Liver (tissue), 3 donors: ENCODE data around the gene NAV2.

Experiments
- FOXA1 ChIP-seq: IDR thresholded peaks from 2 replicates; pipeline ENCODE4 v1.6.1; 2016; ENCODE audit warnings: antibody characterized with exemption
- GABPA ChIP-seq, 2 donors: IDR thresholded peaks in 1 of 2; conservative IDR thresholded peaks in 1 of 2; 2 replicates each; pipeline ENCODE4 v1.6.1; 2016; ENCODE audit warnings: antibody characterized with exemption in 2 of 2, mild to moderate bottlenecking in 1 of 2, moderate library complexity in 1 of 2
- JUND ChIP-seq, 2 donors: IDR thresholded peaks; 2 replicates each; pipeline ENCODE4 v1.6.1; 2016; ENCODE audit warnings: antibody characterized with exemption in 2 of 2
- RAD21 ChIP-seq, 2 donors: IDR thresholded peaks; 2 replicates each; pipeline ENCODE4 v1.6.1; 2016; ENCODE audit warnings: antibody characterized with exemption in 2 of 2, mild to moderate bottlenecking in 2 of 2
- RXRA ChIP-seq, 2 donors: IDR thresholded peaks; 2 replicates each; pipeline ENCODE4 v1.6.1; 2017 to 2018; ENCODE audit warnings: antibody characterized with exemption in 2 of 2, mild to moderate bottlenecking in 1 of 2
- SP1 ChIP-seq: IDR thresholded peaks from 2 replicates; pipeline ENCODE4 v1.6.1; 2018; ENCODE audit warnings: antibody characterized with exemption, mild to moderate bottlenecking
- TAF1 ChIP-seq: conservative IDR thresholded peaks from 2 replicates; pipeline ENCODE4 v1.6.1; 2016; ENCODE audit warnings: antibody characterized with exemption, mild to moderate bottlenecking
- YY1 ChIP-seq: IDR thresholded peaks from 2 replicates; pipeline ENCODE4 v1.6.1; 2016; ENCODE audit warnings: antibody characterized with exemption, mild to moderate bottlenecking
- TF ChIP-seq, protein P1 (sequence below): IDR thresholded peaks from 2 replicates; pipeline ENCODE4 v1.6.1; 2016; ENCODE audit warnings: antibody characterized with exemption
- TF ChIP-seq, protein P2 (sequence below): fragments of 150-350 bp; IDR thresholded peaks from 2 replicates; pipeline ENCODE4 v1.5.1; 2017; ENCODE audit warnings: improper control_type of control experiment, low read depth, low read length; ENCODE audit not compliant: missing input control
- TF ChIP-seq, protein P3 (sequence below): IDR thresholded peaks from 2 replicates; pipeline ENCODE4 v1.6.1; 2016; ENCODE audit warnings: antibody characterized with exemption, mild to moderate bottlenecking
- TF ChIP-seq, protein P4 (sequence below): IDR thresholded peaks from 2 replicates; pipeline ENCODE4 v1.6.1; 2016; ENCODE audit warnings: antibody characterized with exemption
- TF ChIP-seq, protein P5 (sequence below): IDR thresholded peaks from 2 replicates; pipeline ENCODE4 v1.6.1; 2016; ENCODE audit warnings: antibody characterized with exemption
- donor health status: healthy.
- donor health status: healthy.

DNA sequence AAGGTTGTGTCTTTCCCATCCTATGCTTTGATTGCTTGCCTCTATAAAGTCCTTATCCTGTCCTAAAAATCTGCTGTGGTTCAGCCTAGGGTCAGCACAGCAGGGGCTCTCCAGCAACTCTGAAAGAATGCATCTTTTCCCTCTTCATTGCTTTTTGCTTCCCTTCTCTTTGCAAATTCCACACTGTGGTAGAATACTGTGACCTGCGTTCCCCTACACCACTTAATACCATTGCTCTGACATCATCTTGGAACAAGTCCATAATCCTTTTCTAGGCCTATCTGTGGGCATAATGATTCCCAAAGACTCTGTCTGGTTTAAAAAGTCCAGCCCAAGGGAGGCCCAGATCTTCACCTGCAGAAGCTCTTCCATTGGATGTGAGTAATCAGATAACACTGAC lies 177.7 kb downstream of the NAV2 start:
- TF ChIP-seq YY1 (no peak), GABPA (IDR thresholded peaks at IDR 0.05 in 1 of 2, conservative IDR thresholded peaks at IDR 0.05 in 1 of 2) (no peak), JUND (IDR thresholded peaks at IDR 0.05) (no peak), RXRA (IDR thresholded peaks at IDR 0.05) (no peak), RAD21 (IDR thresholded peaks at IDR 0.05) (no peak), TAF1 (no peak), SP1 (no peak), FOXA1 (no peak)
- TF ChIP-seq, protein P1, sequence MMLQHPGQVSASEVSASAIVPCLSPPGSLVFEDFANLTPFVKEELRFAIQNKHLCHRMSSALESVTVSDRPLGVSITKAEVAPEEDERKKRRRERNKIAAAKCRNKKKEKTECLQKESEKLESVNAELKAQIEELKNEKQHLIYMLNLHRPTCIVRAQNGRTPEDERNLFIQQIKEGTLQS = no peak
- TF ChIP-seq, protein P2, sequence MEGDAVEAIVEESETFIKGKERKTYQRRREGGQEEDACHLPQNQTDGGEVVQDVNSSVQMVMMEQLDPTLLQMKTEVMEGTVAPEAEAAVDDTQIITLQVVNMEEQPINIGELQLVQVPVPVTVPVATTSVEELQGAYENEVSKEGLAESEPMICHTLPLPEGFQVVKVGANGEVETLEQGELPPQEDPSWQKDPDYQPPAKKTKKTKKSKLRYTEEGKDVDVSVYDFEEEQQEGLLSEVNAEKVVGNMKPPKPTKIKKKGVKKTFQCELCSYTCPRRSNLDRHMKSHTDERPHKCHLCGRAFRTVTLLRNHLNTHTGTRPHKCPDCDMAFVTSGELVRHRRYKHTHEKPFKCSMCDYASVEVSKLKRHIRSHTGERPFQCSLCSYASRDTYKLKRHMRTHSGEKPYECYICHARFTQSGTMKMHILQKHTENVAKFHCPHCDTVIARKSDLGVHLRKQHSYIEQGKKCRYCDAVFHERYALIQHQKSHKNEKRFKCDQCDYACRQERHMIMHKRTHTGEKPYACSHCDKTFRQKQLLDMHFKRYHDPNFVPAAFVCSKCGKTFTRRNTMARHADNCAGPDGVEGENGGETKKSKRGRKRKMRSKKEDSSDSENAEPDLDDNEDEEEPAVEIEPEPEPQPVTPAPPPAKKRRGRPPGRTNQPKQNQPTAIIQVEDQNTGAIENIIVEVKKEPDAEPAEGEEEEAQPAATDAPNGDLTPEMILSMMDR = no peak
- TF ChIP-seq, protein P3, sequence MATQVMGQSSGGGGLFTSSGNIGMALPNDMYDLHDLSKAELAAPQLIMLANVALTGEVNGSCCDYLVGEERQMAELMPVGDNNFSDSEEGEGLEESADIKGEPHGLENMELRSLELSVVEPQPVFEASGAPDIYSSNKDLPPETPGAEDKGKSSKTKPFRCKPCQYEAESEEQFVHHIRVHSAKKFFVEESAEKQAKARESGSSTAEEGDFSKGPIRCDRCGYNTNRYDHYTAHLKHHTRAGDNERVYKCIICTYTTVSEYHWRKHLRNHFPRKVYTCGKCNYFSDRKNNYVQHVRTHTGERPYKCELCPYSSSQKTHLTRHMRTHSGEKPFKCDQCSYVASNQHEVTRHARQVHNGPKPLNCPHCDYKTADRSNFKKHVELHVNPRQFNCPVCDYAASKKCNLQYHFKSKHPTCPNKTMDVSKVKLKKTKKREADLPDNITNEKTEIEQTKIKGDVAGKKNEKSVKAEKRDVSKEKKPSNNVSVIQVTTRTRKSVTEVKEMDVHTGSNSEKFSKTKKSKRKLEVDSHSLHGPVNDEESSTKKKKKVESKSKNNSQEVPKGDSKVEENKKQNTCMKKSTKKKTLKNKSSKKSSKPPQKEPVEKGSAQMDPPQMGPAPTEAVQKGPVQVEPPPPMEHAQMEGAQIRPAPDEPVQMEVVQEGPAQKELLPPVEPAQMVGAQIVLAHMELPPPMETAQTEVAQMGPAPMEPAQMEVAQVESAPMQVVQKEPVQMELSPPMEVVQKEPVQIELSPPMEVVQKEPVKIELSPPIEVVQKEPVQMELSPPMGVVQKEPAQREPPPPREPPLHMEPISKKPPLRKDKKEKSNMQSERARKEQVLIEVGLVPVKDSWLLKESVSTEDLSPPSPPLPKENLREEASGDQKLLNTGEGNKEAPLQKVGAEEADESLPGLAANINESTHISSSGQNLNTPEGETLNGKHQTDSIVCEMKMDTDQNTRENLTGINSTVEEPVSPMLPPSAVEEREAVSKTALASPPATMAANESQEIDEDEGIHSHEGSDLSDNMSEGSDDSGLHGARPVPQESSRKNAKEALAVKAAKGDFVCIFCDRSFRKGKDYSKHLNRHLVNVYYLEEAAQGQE = no peak
- TF ChIP-seq, protein P4, sequence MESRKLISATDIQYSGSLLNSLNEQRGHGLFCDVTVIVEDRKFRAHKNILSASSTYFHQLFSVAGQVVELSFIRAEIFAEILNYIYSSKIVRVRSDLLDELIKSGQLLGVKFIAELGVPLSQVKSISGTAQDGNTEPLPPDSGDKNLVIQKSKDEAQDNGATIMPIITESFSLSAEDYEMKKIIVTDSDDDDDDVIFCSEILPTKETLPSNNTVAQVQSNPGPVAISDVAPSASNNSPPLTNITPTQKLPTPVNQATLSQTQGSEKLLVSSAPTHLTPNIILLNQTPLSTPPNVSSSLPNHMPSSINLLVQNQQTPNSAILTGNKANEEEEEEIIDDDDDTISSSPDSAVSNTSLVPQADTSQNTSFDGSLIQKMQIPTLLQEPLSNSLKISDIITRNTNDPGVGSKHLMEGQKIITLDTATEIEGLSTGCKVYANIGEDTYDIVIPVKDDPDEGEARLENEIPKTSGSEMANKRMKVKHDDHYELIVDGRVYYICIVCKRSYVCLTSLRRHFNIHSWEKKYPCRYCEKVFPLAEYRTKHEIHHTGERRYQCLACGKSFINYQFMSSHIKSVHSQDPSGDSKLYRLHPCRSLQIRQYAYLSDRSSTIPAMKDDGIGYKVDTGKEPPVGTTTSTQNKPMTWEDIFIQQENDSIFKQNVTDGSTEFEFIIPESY = no peak
- TF ChIP-seq, protein P5, sequence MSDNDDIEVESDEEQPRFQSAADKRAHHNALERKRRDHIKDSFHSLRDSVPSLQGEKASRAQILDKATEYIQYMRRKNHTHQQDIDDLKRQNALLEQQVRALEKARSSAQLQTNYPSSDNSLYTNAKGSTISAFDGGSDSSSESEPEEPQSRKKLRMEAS = no peak
